Measurements from ENCODE around the gene S100A10. TPM values are rescaled to one million over a fixed set of nuclear protein-coding genes. Genes with fewer than 3 reads are reported as not detected.
A peak's percentile ranks its signal among the peaks of the same experiment; 100 is the strongest.

The S100A10 gene
- total RNA-seq, 4 donors from 2014 or later = 11.2 to 64.0 (median 35.6) TPM

- intact Hi-C loops (cut with DNase I) = loop anchor here (2.0 kb wide), 1 partner anchor 67 kb away; no protein-coding TSS in a partner anchor
- Histone ChIP-seq H3K36me3 (no peaks in the 10 kb centered on the region), H3K4me3 (replicated peaks in 1 of 3) (no peak overlapping the region), H3K9me3 (no peaks in the 10 kb centered on the region), H3K27me3 (no peaks in the 10 kb centered on the region), H3K27ac (no peak overlapping the region), H3K4me1 (no peaks in the 10 kb centered on the region)
- peak; percentile 25 to 29 for DNase-seq
- TF ChIP-seq CTCF (IDR thresholded peaks at IDR 0.05) (peak; percentile 69 to 90 (median 80)), POLR2A (IDR thresholded peaks at IDR 0.05) (no peak)
- WGBS, 2 donors = 32 to 33% methylated on average over 3 of the region's 3 CpGs
Measured at GRCh38 chr1:151934048-151934493, 59.6 kb downstream of the S100A10 start.

Other genes with a start within 250 kb of the S100A10 start
- gene MRPL9, start 230.4 kb downstream of the S100A10 start, total RNA-seq = 10 to 100 TPM; 57.2 to 66.5 (median 61.8) TPM
- 10 to 100 TPM; 10.8 to 17.1 (median 13.1) TPM for gene TDRKH, start 203.4 kb downstream of the S100A10 start, total RNA-seq
- gene LINGO4, start 188.4 kb downstream of the S100A10 start, total RNA-seq = under 1 TPM; 0.13 to 0.63 (median 0.24) TPM
- 10 to 100 TPM; 29.7 to 48.4 (median 38.8) TPM for gene RORC, start 162.1 kb downstream of the S100A10 start, total RNA-seq
- gene C2CD4D, start 154.0 kb downstream of the S100A10 start, total RNA-seq = 1 to 10 TPM in 1 of 4 donors, under 1 TPM in 2, not detected in 1; 0.29 to 1.3 (median 0.33) TPM
- gene THEM5, start 140.1 kb downstream of the S100A10 start, total RNA-seq = not detected
- gene THEM4, start 84.3 kb downstream of the S100A10 start, total RNA-seq = 10 to 100 TPM; 28.5 to 32.5 (median 31.3) TPM
- 100 to 1,000 TPM; 120 to 368 (median 160) TPM for gene S100A11, start 43.1 kb upstream of the S100A10 start, total RNA-seq
- not detected for gene TCHHL1, start 95.2 kb upstream of the S100A10 start, total RNA-seq
- under 1 TPM in 3 of 4 donors, not detected in 1; 0.11 to 0.40 (median 0.13) TPM for gene TCHH, start 121.6 kb upstream of the S100A10 start, total RNA-seq
- not detected for gene RPTN, start 165.4 kb upstream of the S100A10 start, total RNA-seq
- gene HRNR, start 230.3 kb upstream of the S100A10 start, total RNA-seq = not detected

Measured in thyroid gland (tissue), 4 donors.